ENCODE measurements around the gene NR1D1. TPM values are rescaled to one million over a fixed set of nuclear protein-coding genes. Genes with fewer than 3 reads are reported as not detected.

The NR1D1 gene
- total RNA-seq, 2 experiments from 2014 or later = 1.7 to 8.7 TPM

- H3K9me2 ChIP-seq (ENCODE audit: insufficient read depth, low read length) = no peaks in the 10 kb centered on the region
- POLR2A ChIA-PET = no interaction called here
- H3K9me3 ChIP-seq (ENCODE audit: low read length) = no peaks in the 10 kb centered on the region
- no peak overlapping the region for H2AFZ ChIP-seq (ENCODE audit: low read length)
- CTCF ChIA-PET (ENCODE audit: unreplicated experiment) = no interaction called here
- H3K27ac ChIP-seq (ENCODE audit: low read depth, low read length, poor library complexity, severe bottlenecking) = no peak overlapping the region
- intact Hi-C loops (cut with micrococcal nuclease; ENCODE audit: unreplicated experiment) = no loop called here
- H4K20me1 ChIP-seq (ENCODE audit: insufficient read depth, low read length) = no peaks in the 10 kb centered on the region
- no peak overlapping the region for H3K4me3 ChIP-seq (ENCODE audit: low read depth, low read length, poor library complexity, severe bottlenecking)
- H3K4me1 ChIP-seq (ENCODE audit: insufficient read depth, low read length, poor library complexity, severe bottlenecking) = peaks cover 38% of the 10 kb centered on the region
- TF ChIP-seq EZH2phosphoT487 (IDR thresholded peaks at IDR 0.05; ENCODE audit: borderline replicate concordance, low read depth, low read length) = no peak
- no peak for TF ChIP-seq CTCF (conservative IDR thresholded peaks at IDR 0.05; ENCODE audit: low read length)
- DNase-seq (ENCODE audit: low spot score) = no peak
- BruUV-seq (replicated peaks) = no TSS peak
- no peaks in the 10 kb centered on the region for H3K79me2 ChIP-seq (ENCODE audit: insufficient read depth, low read depth, low read length)
- no peaks in the 10 kb centered on the region for H3K36me3 ChIP-seq (ENCODE audit: insufficient read depth, low read length)
- H3K4me2 ChIP-seq (ENCODE audit: low read length) = peak overlapping the region; percentile 65; the same call in 1 of the 2 replicates
Observed at GRCh38 chr17:40070709-40071312, 29.6 kb downstream of the NR1D1 start.

- H4K20me1 ChIP-seq (ENCODE audit: insufficient read depth, low read length) = no peaks in the 10 kb centered on the region
Observed at GRCh38 chr17:40069751-40070708, 30.4 kb downstream of the NR1D1 start.

More at GRCh38 chr17:40069751-40070708, 30.4 kb downstream of the NR1D1 start:
- H2AFZ ChIP-seq (ENCODE audit: low read length) = peak overlapping the region; percentile 77; the same call in 1 of the 2 replicates
- BruUV-seq (replicated peaks) = no TSS peak
- H3K27ac ChIP-seq (ENCODE audit: low read depth, low read length, poor library complexity, severe bottlenecking) = no peak overlapping the region
- ChIA-PET POLR2A (no interaction called here), CTCF (ENCODE audit: unreplicated experiment) (no interaction called here)
- H3K9me3 ChIP-seq (ENCODE audit: low read length) = no peaks in the 10 kb centered on the region
- H3K4me1 ChIP-seq (ENCODE audit: insufficient read depth, low read length, poor library complexity, severe bottlenecking) = peaks cover 36% of the 10 kb centered on the region
- H3K79me2 ChIP-seq (ENCODE audit: insufficient read depth, low read depth, low read length) = no peaks in the 10 kb centered on the region
- peak; percentile 61 for DNase-seq (ENCODE audit: low spot score)
- H3K4me3 ChIP-seq (ENCODE audit: low read depth, low read length, poor library complexity, severe bottlenecking) = peak overlapping the region; percentile 6
- intact Hi-C loops (cut with micrococcal nuclease; ENCODE audit: unreplicated experiment) = no loop called here
- no peaks in the 10 kb centered on the region for H3K9me2 ChIP-seq (ENCODE audit: insufficient read depth, low read length)
- no peaks in the 10 kb centered on the region for H3K36me3 ChIP-seq (ENCODE audit: insufficient read depth, low read length)
- peak overlapping the region; percentile 65 for H3K4me2 ChIP-seq (ENCODE audit: low read length)
- no peak for TF ChIP-seq EZH2phosphoT487 (IDR thresholded peaks at IDR 0.05; ENCODE audit: borderline replicate concordance, low read depth, low read length)
- peak; percentile 60 for TF ChIP-seq CTCF (conservative IDR thresholded peaks at IDR 0.05; ENCODE audit: low read length)
